Myocyte (in vitro differentiated cells): ENCODE results near the gene BABAM2. TPM values are rescaled to one million over a fixed set of nuclear protein-coding genes. Genes with fewer than 3 reads are reported as not detected.

ENCODE experiments used
- DNase-seq: peaks from one replicate; pipeline ENCODE4 v3.0.0-alpha.2; 2012; ENCODE audit warnings: low read depth
- total RNA-seq: library from RNA; depleted of rRNA; stranded (reverse); fragments of >200 nt; gene quantifications from 2 replicates; pipeline ENCODE4 v1.2.3, GENCODE V29; 2014

BABAM2 gene
- total RNA-seq, 1 donor from 2014 or later: 34.6 TPM

DNA sequence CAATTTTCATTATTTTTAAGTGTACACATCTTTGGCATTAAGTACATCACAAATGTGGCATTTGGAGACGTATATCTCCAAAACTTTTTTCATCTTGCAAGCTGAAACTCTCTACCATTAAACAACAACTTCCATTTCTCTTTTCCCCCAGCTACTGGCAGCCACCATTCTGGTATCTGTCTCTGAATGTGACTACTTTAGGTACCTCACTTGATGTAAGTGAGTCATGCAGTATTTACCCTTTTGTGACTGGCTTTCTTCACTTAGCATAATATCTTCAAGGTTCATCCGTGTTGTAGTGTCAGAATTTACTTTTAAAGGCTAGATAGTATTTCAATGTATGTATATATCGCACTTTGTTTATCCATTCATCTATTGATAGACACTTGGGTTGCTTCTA lies 17.0 kb downstream of the BABAM2 start:
- no peak for DNase-seq

DNA sequence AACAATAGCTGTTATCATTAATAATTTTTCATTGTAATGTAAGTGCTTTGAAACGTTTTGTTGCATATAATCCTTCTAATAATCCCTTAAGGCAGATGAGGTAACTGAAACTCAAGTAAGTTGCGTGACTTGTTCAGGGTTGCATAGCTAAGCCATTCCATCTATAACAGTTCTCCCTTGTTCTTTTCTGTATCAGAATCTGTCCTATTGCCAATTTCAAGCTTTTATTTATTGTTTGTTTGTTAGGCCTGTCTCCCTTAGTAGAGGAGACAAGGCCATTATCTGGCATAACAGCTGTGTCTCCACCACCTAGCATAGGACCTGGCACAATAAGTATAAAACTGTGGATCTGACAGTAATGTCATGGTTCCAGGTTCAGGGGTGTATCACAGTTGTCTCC lies 19.4 kb downstream of the BABAM2 start:
- no peak for DNase-seq

DNA sequence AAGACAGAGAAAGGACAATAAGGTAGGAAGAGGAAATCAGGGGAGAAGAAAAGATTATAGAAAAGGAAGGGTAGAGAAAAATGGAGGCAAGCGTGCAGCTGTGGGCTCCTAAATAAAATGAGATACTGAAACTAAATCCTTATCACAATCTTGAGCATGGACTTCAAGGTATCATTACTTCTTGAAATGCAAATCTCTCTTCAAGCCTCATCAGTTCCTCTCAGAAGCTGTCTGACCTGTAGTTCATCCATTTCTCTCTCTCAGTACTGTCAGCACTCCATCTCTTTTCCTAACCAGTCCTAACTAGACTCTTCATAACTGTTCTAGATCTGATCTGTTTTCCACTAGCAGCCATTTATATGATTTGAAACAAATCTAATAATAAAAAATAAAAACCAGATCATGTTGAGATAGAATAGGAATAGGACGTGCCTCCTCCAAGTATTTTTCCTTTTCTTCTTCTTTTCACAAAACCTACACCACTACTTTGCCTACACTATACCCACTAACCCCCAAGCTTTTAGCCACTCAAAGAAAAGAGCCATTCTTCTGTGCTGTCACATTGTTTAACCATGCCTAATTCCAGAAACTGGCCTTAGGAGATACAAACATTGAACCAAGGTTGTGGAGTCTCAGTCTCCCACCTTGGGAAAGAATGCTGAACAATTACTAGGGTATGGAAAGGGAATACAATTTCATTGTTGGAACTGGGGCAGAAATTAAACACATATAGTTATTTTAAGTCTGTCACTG lies 21.1 kb downstream of the BABAM2 start:
- DNase-seq: no peak

- DNase-seq: no peak
Observed at GRCh38 chr2:27912512-27912911, 22.0 kb downstream of the BABAM2 start.

GRCh38 chr2:27914041-27914804 lies 23.7 kb downstream of the BABAM2 start:
- DNase-seq: no peak

GRCh38 chr2:27914805-27915175 lies 24.3 kb downstream of the BABAM2 start:
- DNase-seq: no peak

- DNase-seq: no peak
Observed at GRCh38 chr2:27915191-27915590, 24.7 kb downstream of the BABAM2 start.

- no peak for DNase-seq
Observed at GRCh38 chr2:27915874-27916273, 25.3 kb downstream of the BABAM2 start.

- no peak for DNase-seq
Observed at GRCh38 chr2:27916293-27916995, 25.9 kb downstream of the BABAM2 start.

DNA sequence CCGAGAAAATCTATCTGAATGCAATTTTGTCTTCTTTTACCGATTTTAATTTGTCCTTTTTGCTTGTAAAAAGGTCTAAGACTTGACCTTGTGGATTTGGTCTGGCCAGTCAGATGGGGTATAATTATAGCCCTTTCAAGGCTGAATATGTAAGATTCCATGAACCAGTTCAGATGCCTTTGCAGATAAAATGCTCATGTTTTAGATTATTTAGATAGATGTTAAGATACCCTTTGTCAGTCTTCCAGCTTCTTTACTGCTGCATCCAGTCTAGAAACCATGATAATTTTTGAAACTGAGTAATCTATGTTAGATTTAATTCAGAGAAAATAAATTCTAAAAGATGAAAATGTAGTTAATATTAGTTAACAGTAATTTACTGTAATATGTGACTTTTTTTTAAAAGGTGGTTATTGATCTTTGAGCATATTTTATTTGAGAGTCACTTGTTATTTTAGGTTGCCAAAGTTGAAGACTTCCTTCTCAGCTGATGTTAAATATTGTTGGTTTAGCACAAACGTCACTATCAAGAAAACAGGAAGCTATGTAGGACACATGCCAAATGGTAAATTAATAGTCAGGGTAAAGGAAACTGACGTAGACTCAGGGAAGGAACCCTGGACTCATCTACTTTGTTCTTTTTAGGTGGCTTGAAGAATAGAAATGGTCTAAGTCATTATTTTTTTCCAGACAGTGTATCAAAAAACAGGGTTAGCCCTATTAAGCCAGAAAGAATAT lies 29.8 kb downstream of the BABAM2 start:
- peak; percentile 8 for DNase-seq

- no peak for DNase-seq
Observed at GRCh38 chr2:27921424-27921823, 30.9 kb downstream of the BABAM2 start.

GRCh38 chr2:27921880-27922547 lies 31.5 kb downstream of the BABAM2 start:
- DNase-seq: no peak

- DNase-seq: no peak
Observed at GRCh38 chr2:27922842-27923241, 32.3 kb downstream of the BABAM2 start.

- no peak for DNase-seq
Observed at GRCh38 chr2:27925766-27926472, 35.4 kb downstream of the BABAM2 start.

GRCh38 chr2:27929916-27930486 lies 39.5 kb downstream of the BABAM2 start:
- DNase-seq: no peak

DNA sequence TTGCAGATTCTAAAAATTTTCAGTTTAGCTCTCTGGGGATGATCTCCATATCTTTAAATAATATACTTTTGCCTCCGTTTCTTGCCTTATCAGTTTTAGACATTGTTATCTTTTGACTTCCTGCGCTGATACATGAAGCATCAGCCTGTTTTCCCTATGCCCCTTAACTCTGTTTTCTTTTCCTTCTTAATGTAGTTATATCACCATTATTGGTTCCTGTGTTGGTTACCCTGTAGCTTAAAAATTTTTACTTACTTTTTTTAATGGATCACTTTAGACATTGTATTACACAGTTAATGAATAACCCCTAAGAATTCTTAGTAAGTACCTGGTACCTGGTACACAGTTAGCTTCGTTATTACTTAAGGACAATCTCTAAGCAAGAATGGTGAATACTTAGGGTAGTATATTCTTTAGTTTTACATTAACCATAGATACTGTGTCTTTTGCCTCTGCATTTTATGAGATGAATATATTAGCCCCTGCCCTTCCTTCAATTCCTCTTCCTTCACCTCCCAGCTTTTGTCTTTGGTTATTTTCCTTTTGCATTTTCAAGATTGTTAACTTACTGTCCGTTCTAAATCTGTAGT lies 40.9 kb downstream of the BABAM2 start:
- no peak for DNase-seq

GRCh38 chr2:27932396-27932795 lies 41.9 kb downstream of the BABAM2 start:
- DNase-seq: no peak

- no peak for DNase-seq
Observed at GRCh38 chr2:27935026-27935425, 44.5 kb downstream of the BABAM2 start.

- no peak for DNase-seq
Observed at GRCh38 chr2:27940090-27940671, 49.7 kb downstream of the BABAM2 start.
